ENCODE data around the gene CD101.

The CD101 gene

DNA sequence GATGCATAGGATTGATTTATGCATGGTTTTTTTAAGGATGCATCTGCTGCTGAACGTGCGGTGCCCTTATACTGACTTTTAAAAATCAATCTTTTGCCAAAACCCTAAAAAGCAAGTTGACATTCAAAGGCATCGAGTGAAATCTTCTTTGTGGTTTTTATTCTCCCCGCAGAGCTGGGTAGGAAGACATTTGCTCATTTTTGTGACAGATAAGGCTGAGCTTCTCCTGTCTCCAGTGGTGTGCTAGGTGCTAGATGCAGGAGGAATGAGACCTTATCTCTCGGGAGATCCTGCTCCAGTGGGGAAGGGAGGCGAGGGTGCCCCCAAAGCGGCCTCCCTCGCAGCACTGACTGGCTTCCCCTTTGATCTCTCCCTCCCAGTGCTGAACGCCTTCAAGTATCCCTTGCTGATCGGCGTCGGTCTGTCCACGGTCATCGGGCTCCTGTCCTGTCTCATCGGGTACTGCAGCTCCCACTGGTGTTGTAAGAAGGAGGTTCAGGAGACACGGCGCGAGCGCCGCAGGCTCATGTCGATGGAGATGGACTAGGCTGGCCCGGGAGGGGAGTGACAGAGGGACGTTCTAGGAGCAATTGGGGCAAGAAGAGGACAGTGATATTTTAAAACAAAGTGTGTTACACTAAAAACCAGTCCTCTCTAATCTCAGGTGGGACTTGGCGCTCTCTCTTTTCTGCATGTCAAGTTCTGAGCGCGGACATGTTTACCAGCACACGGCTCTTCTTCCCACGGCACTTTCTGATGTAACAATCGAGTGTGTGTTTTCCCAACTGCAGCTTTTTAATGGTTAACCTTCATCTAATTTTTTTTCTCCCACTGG is 14.9 kb upstream of the CD101 start:
- DNase-seq, result peak; percentile 34

DNA sequence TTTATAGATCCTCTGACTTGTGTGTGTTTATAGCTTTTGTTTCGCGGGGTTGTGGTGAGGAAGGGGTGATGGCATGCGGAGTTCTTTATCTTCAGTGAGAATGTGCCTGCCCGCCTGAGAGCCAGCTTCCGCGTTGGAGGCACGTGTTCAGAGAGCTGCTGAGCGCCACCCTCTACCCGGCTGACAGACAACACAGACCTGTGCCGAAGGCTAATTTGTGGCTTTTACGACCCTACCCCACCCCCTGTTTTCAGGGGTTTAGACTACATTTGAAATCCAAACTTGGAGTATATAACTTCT is 14.4 kb upstream of the CD101 start:
- peak; percentile 68 for DNase-seq

DNA sequence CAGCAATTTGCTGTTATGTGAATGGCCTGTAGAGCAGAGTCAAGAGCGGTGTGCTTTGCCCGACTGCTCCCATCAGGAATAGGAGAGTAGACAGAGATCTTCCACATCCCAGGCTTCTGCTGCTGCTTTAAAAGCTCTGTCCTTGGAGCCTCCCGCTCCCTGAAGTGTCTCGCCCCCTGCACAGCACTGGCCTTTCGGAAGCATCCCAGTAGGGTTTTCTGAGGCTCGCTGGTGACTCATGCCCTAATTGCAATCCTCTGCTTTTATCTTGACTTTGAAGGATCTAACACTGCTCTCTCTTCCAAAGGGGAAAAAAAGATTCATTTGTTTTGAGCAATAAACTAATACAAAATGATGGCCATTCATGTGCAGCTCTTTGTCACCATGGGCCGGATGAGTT is 13.3 kb upstream of the CD101 start:
- no peak for DNase-seq

DNA sequence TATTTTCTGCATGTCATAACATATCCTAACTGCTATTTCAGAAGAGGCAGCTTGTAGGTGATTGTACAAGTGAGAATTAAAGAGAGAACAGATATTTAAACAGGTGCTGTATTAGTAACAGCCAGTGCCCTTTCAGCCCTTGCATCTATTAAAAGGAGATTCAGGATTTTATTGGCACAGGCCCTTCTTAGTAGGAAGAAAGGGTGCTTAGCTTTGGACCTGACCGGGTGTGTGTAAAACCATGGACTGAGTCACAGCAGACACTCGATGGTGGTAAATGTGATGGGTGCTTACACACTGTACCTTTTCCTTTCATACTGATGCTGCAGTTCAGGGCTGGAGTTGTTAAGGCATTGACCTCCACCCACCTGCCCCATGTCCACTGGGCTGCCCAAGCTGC is 12.7 kb upstream of the CD101 start:
- no peak for DNase-seq

DNA sequence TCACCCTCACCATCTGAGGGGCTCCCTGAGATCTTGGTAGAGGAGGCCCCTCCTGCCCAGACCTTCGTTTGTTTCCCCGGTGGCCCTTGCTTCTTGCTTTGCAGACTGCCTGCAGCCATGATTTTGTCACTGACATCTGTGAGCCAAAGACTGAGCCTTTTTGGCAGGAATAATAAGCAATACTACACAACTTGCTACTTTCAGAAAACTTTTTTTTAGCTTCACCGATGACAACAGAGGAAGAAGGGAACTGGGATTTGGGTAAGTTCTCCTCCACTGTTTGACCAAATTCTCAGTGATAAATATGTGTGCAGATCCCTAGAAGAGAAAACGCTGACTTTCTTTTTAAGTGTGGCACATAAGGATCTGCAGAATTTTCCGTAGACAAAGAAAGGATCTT is 11.7 kb upstream of the CD101 start:
- no peak for DNase-seq

DNA sequence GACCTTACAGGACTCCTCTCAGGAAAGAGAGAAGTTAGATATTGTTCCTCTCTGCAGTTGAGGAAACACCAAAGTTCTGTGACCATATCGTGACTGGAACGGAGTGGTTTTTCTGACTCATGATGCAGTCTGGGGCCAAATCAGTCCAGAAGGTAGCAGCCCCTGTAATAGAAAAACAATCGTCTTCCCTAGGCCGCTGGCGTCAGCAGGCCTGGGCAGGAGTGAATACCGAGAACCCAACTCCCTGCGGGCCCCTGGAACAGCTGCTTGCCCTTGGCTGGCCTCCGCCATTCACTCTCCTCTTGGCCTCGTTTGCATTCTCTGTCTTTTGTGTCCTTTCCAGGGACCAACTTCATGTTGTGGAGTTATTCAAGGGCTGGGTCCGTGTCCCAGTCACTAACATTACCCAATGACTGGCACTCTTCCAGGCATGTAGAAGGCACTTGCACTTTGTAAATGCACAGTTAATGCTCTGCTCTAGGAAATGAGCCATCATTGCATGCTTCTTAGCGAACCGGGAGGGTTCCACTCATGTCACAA is 10.9 kb upstream of the CD101 start:
- DNase-seq, result no peak

DNA sequence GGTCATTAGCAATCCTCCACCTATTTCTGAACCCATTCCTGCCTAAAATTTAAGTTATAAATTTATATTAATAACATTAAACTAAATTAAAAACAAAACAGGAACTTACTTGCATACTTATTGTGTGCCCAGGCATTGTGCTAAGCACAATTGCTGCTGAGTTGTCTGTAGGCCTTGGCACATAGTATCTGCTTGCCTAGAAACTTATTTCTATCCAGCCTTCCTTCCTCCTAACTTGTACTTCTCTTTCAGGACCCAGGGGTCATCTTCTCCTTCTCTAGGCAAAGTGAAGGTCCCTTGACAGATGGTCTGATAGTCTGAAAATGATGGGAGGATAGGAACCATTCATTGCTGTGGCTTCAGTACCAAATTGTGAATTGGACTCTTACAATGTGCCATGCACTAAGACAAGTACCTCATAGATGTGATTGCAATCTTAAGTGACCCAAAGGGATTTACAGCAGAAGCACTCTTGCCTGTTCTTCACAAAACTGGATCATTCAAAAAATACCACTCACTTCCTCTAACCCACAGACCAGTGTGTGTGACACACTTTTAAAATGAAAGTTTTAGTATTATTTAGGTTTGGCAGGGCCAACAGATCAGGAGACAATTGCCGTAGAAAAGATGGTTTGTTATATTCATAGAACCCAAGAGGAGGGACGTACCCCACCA is 10.3 kb upstream of the CD101 start:
- DNase-seq, result no peak

DNA sequence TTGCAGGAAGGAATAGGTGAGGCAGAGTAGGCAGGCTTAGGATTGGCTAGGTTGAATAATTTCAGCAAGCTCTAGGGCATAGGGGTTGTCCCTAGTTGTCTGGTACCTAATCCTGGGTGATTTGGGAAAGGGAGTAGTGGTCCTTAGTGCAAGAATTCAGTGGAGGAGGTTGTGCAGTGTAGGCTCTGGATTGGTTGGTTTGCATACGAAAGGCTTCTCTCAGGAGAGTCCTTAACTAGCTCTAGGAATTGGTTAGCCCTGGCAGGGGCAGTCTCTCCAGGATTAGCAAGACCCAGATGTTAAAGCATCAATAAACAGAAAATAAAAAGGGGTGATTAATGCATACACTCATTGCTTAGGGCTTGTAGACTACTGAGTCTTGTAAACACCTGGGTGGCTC is 9.6 kb upstream of the CD101 start:
- DNase-seq, result no peak

DNA sequence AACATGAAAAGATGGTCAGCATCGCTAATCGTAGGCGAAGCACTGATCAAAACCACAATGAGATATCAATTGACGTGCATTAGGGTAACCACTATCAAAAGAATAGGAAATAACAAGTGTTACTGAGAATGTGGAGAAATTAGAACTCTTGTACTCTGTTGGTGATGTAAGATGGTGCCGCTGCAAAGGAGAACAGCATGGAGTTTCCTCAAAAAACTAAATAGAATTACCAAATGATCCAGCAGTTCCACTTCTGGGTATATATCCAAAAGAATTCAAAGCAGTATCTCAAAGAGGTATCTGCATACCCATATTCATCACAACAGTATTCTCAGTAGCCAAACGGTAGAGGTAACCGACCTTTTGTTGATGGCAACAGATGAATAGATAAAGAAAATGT is 8.3 kb upstream of the CD101 start:
- no peak for DNase-seq

DNA sequence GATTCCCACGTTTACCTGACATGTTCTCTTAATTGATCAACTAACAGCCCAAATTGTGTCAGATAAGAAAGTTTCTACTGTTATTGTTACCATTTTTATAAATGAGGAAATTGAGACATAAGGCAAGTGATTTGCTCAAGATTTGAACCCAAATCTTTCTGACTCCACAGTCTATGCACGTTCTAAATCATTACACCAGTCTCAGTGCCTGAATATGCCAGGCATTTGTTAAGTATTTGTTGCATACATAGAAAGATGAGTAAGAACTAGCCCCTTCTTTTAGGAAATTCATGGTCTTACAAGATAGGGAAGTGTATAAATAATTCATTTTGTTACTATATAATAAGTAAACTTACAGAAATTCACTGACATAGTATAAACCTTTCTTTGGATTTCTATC is 7.1 kb upstream of the CD101 start:
- no peak for DNase-seq

DNA sequence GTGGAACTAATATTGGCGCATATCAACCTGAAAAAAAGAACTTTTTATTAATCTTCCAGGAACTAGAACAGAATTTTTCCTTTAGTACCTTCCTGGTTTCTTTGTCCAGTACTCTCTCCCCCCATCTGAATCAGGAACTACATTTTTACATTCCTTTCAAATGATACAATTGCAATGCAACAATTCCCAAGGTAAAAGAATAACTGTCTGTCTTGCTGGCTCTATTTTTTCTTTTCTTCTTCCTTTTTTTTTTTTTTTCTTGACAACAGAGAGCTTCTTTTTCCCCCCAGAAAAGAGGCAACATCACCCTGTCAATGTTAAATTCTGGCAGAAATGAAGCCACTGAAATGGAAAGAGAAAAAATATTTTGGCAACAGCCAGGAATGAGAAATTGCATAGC is 4.5 kb upstream of the CD101 start:
- no peak for DNase-seq

DNA sequence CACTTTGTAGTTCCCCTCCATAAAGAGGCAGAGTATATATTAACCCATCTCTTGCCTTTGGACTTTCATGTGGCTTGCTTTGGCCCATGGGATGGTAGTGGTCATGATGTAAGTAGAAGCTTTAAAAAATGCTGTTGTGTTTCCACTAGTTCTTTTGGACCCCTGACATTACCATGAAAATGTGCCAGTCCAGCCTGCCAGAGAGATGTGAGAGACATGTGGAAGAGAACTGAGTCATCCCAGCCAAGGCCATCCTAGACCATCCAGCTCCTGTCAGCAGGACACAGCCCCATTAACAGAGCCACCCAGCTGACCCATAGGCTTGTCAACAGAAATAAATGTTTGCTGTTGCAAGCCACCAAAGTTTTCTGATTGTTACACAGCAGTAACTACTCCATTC is 3.9 kb upstream of the CD101 start:
- no peak for DNase-seq

DNA sequence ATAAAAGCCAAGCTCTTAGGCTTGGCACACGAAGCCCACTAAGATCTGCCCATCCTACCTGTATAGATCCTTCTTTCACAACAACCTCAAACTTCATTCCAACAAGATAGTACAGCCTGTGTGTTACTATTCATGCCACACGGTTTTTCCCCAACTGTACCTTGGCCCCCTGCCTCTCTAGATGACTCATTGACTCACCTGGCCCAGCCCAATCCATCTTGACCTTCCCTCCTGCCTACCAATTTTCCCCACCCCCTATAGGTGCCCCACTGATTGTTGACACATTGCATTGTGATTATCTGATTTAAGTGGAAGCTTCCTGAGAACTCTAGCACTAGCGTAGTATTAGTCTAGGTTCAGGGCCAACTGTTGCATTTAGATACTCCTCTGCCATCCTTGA is 2.0 kb upstream of the CD101 start:
- DNase-seq, result no peak

DNA sequence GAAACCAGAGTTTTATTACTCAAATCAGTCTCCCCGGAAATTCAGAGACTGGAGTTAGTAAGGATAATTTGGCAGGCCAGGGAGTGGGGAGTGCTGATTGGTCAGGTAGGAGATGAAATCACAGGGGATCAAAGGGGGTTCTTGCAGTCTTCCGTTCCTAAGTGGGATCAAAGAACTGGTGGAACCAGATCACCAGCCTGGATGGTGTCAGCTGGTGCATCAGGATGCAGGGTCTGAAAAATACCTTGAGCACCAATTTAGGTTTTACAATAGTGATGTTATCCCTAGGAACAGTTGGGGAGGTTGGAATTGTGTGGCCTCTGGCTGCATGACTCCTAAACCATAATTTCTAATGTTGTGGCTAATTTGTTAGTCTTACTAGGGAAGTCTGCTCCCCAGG is 1.4 kb upstream of the CD101 start:
- DNase-seq, result no peak

DNA sequence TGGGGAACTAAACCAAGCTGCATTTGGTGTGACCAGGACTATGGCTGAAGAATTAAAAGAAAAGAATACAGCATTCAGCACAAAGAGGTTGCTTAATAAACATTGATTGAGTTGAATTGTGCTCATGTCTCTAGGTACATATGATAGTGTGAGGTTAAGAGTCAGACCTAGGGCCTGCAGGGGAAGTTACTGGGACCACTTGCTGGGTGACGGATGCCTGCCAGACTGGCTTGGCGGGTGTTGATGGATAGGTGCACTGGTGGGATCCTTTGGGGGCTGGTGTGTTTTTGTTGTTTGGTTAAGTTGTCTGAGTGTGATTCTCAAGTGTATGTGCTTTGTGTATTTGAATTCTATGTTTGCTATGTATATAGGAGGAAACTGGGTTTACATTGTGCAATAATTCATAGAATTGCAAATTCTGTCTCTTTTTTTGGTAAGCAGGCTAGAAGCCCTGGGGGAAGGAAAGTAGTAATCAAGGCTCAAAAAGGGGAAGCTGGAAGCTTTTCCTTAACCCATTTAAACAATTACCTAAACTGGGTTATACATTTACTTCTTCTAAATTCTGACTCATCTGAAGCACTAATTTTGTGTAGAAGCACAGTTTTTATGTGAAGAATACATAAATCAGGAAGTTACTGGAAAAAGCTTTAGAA is 1.8 kb downstream of the CD101 start:
- peak; percentile 11 for DNase-seq

DNA sequence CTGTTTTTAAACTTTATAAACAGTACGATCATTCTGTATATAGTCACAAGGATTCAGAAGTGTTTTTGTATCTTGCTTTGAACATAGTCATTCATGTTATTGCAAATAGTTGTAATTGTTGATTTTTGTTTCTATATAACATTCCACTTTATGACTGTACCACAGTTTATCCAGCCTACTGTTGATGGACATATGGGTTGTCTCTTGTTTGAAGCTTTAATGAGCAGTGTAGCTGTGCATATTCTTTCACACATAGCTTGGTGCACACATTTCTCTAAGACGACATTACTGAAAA is 6.1 kb downstream of the CD101 start:
- DNase-seq, result no peak

DNA sequence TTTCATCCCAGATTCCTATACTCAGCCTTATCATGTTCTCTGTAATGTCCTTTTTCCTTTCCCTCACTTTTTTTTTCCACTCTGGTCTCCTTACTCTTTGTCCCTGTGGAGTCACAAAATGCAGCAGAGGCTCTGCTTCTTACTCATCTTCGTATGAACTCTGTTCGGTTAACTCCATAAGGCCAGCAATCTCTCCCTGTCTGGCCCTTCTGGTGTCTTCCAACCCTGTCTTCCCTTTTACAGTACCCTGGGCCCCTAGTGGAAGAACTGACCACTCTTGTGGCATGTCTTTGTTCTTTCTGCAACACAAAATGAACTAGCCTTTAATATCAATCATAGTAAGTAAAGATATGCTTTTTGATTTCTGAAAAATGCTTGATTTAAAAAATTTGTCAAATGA is 7.1 kb downstream of the CD101 start:
- DNase-seq, result no peak

DNA sequence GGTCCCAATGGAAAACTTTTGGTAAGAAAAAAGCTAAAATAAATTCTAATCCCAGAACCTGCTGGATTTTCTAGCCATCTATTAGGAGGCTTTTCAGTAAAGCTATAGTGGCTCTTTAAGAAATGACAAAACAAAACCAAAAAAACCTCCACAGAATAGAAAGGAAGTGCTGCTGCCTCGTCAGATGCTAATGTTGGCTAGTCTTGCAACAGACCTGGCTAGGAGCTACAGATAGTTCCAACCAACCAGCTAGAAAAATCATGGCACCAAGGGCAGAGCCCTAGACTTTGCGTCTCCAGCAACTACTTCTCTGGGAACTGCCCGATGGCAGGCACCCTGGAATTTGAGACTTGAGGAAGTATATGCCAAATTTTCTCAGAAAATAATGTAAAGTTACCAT is 7.6 kb downstream of the CD101 start:
- DNase-seq, result peak; percentile 26

DNA sequence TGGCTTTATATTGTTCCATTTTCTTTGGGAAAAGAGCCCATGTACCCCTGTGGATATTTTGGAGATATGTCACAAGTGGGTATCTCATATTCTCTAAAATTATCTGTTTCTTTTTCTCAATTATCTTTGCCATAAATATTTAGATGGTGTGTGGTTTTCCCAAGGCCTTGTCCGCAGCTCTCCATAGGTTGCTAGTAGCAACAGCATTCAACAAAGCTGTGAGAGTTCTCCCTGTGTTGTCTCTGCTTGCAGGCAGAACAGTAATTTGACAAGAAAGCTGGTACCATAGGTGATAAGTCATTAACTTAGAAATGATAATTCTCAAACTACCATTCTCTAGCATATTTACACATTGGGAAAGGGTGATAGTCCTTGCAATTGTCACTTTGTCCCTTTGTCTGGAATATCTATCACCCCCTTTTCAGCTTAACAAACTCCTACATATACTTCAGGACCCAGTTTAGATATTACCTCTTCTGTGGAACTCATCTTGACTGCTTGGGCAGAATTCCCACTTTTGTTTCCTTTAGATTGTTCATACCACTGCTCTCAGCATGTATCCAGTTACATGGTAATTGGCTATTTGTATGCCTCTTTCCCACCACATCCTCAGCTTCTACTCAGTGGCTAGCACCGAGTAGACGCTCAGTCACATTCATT is 8.9 kb downstream of the CD101 start:
- no peak for DNase-seq

DNA sequence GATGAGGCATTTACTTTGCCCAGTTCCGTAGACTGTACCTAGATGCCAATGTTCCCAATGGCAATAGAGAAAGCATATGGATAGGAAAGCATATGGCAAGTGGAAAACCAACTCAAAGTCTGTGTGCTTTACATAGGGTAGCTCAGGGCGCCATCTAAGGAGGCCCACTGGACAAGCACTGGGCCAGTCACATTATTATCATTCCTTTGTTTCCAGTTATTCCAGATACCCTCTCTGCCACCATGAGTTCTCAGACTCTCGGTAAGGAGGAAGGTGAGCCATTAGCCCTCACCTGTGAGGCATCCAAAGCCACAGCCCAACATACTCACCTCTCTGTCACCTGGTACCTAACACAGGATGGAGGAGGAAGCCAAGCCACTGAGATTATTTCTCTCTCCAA is 9.8 kb downstream of the CD101 start:
- DNase-seq, result no peak

DNA sequence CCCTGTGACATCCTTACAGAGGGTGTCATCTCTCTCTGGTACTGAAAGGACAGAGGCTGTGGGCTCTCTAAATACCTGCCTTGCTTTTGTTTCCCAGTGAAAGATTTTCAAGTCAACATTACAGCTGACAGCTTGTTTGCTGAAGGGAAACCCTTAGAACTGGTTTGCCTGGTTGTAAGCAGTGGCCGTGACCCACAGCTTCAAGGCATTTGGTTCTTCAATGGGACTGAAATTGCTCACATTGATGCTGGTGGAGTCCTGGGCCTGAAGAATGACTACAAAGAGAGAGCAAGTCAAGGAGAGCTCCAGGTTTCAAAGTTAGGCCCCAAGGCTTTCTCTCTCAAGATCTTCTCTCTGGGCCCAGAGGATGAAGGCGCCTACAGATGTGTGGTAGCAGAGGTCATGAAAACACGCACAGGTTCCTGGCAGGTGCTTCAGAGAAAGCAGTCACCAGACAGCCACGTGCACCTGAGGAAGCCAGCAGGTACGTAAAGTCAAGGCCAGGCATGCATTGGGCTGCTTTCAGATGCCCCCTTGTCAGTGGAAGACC is 11.8 kb downstream of the CD101 start:
- DNase-seq, result no peak

DNA sequence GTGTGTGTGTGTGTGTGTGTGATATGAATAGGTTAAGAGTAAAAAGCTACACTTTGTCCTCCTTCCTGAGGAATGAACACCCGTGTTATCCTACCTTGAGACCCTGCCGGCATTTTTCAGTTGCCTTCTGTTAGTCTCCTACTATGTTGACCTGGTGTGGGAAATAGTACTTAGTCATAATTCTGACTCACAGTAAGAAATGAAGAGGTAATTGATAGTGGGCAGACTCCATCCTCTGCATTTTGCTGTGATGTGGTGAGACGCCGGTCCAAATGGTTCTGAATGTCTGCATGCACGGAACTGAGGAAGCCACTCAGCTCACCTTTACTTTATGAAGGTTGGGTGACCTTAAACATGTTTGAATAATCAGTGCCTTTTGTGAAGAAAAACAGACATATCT is 12.6 kb downstream of the CD101 start:
- DNase-seq, result no peak

DNA sequence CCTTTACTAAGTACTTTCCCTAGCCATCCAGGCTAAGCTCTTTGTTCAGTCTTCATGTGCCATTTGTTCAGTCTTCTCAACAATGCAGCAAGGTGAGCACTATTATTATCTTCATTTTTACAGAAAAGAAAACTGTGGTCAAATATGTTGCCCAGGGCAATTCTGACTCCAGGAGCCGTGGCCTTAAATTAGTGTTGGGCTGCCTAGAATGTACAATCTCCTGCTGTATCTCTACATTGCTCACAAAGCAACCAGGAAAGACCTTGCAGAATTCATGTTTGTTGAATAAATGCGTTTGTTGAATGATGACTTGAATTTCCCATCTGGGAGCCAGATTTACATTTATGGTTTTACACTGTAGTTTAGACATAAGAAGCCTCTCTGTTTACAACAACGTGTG is 14.2 kb downstream of the CD101 start:
- no peak for DNase-seq

DNA sequence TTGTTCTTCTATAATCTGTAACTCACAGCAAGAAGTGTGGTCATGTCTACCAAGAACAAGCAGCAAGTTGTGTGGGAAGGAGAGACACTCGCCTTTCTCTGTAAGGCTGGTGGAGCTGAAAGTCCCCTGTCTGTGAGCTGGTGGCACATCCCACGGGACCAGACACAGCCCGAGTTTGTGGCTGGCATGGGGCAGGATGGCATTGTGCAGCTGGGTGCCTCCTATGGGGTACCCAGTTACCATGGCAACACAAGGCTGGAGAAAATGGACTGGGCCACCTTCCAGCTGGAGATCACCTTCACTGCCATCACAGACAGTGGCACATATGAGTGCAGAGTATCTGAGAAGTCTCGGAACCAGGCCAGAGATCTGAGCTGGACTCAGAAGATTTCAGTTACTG is 15.5 kb downstream of the CD101 start:
- no peak for DNase-seq
